ENCODE data around the gene PPM1H. TPM values are rescaled to one million over a fixed set of nuclear protein-coding genes. Genes with fewer than 3 reads are reported as not detected.

PPM1H gene
- polyA plus RNA-seq, 1 experiment = 2.3 TPM

DNA sequence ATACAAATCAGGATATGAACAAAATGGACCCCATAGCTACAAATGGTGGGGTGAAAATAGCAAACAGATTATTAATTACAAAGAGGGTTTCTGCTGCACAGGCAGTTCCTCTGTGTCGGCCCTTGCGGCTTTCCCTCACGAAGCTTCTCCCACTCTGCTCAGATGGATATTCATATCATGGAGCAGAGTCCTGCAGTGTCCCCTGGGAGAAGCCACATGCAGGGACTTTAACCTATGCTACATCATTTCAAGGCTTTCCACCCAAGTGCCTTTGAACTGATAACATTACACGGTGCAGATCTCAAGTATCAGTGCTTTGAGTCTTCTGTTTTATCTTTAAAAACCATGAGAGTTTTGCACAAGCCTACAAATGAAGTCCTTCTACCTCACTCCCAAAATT, 229.1 kb downstream of the PPM1H start:
- no peak for DNase-seq (ENCODE audit: low read depth)
- Histone ChIP-seq H3K36me3 (ENCODE audit: control insufficient read depth, insufficient read depth, low read length) (no peaks in the 10 kb centered on the region), H3K27me3 (ENCODE audit: control insufficient read depth, insufficient read depth, low read length) (no peaks in the 10 kb centered on the region), H3K4me3 (ENCODE audit: low read depth, low read length) (no peak overlapping the region)
- ChIA-PET CTCF (interaction anchor here (1.1 to 1.9 kb wide), 2 partner anchors 9 to 77 kb away, joined by 3 to 5 read pairs; no protein-coding TSS in a partner anchor), POLR2A (no interaction called here)
- TF ChIP-seq, protein P1, sequence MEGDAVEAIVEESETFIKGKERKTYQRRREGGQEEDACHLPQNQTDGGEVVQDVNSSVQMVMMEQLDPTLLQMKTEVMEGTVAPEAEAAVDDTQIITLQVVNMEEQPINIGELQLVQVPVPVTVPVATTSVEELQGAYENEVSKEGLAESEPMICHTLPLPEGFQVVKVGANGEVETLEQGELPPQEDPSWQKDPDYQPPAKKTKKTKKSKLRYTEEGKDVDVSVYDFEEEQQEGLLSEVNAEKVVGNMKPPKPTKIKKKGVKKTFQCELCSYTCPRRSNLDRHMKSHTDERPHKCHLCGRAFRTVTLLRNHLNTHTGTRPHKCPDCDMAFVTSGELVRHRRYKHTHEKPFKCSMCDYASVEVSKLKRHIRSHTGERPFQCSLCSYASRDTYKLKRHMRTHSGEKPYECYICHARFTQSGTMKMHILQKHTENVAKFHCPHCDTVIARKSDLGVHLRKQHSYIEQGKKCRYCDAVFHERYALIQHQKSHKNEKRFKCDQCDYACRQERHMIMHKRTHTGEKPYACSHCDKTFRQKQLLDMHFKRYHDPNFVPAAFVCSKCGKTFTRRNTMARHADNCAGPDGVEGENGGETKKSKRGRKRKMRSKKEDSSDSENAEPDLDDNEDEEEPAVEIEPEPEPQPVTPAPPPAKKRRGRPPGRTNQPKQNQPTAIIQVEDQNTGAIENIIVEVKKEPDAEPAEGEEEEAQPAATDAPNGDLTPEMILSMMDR (IDR thresholded peaks at IDR 0.05; ENCODE audit: insufficient read depth, low read depth, low read length) = no peak

DNA sequence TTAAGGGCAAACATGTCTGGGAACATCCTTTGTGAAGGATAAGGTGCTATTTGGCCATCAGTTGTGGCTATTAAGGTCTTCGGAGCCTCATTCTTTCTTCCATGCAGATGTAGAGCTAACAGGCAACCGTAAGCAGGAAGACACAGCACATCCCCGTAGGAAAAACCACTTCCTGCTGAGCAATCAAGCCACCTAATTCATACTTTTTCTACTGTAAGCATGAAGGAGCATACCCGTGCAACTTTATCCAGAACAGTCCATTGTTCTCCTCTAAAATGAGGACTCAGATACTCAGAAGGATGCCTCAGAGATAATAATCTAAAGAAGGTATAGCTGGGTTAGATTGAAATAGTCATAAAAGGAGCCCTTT, 232.0 kb downstream of the PPM1H start:
- no peak for DNase-seq (ENCODE audit: low read depth)
- Histone ChIP-seq H3K27me3 (ENCODE audit: control insufficient read depth, insufficient read depth, low read length) (no peaks in the 10 kb centered on the region), H3K4me3 (ENCODE audit: low read depth, low read length) (no peak overlapping the region), H3K36me3 (ENCODE audit: control insufficient read depth, insufficient read depth, low read length) (no peaks in the 10 kb centered on the region)
- ChIA-PET POLR2A (interaction anchor here (0.6 to 0.8 kb wide), 2 partner anchors 8 to 63 kb away, joined by 4 to 5 read pairs; no protein-coding TSS in a partner anchor), CTCF (interaction anchor here (1.0 to 3.4 kb wide), 6 partner anchors 10 to 121 kb away, joined by 3 to 9 read pairs (median 4); no protein-coding TSS in a partner anchor)
- TF ChIP-seq, protein P1 (IDR thresholded peaks at IDR 0.05; ENCODE audit: insufficient read depth, low read depth, low read length) = no peak

DNA sequence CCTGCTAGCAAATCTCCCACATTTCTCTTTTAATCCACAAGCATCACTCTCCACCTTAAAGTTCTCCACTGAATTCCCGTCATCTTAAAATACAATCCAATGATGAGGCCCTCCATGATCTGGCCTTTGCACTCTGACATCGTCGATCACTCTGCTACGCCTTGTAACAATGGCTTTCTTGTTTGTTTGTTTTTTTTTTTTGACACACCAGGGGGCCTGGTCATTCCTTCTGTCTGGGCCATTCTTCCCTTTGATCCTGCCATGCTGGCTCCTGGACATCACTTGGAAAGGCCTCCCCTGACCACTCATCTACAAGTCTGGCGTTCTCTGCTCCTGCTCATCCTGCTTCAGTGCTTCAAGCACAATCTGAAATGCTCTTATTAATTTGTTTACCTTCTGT, 233.5 kb downstream of the PPM1H start:
- Histone ChIP-seq H3K4me3 (ENCODE audit: low read depth, low read length) (no peak overlapping the region), H3K27me3 (ENCODE audit: control insufficient read depth, insufficient read depth, low read length) (no peaks in the 10 kb centered on the region), H3K36me3 (ENCODE audit: control insufficient read depth, insufficient read depth, low read length) (no peaks in the 10 kb centered on the region)
- CTCF ChIA-PET = interaction anchor here (3.4 kb wide), 1 partner anchor 93 kb away, joined by 9 read pairs; no protein-coding TSS in a partner anchor
- no peak for DNase-seq (ENCODE audit: low read depth)
- TF ChIP-seq, protein P1 (IDR thresholded peaks at IDR 0.05; ENCODE audit: insufficient read depth, low read depth, low read length) = no peak
- POLR2A ChIA-PET = no interaction called here

DNA sequence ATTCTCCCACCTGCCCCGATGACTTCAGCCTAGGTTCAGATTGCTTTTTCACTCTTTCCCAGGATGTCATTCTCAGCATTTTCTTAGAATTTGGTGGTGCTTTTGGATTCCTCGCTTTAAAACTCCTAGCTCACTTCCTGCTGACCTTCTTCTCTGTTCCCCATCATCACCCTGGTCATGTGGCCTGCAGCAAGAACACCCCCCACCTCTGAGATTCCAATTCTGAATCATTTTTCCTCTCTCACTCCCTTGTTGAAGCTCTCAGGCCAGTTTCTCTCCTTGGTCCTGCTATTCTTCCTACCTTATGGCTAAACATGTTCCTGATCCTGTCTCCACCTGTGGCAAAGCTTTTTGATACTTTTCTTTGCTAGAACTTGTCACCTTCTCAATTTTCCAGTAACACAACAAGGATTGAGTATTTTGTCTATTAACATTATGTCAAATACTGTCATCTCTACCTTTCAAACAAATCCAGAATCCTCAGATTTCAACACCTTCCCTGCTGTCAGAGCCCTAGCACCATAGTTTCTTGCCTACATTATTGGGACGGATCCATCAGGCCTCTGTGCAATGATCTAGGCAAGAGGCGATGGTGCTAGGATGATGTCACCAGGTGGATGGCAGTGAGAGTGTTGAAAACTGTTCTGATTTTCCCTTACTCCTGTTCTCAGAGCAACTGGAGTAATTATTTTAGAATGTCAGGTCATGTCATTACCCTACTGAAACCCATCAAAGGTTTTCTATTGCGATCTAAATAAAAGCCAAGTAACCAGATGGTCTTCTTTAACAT, 234.7 kb downstream of the PPM1H start:
- DNase-seq (ENCODE audit: low read depth) = no peak

DNA sequence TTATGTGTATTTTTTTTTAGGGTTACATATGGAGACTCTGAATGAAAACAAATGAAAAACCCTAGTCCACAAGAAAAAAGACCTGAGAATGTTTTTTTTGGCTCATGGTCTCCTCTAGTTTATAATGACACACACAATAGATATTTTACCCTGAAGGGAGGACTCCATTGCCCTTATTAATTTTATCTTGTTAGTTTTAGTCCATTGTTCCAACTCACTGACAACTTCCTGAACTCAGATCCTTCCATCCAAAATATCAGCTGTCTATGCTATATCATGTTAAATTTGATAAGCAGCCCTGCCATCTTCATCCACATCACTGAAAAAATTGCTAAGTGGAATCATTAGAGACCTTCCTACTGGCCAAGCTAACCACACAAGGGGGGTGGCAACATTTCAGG, 236.2 kb downstream of the PPM1H start:
- no peak for DNase-seq (ENCODE audit: low read depth)
- no peak overlapping the region for H3K4me3 ChIP-seq (ENCODE audit: low read depth, low read length)
- CTCF ChIA-PET = interaction anchor here (1.1 to 1.3 kb wide), 3 partner anchors 26 to 96 kb away, joined by 3 to 4 read pairs (median 3); no protein-coding TSS in a partner anchor
- no peaks in the 10 kb centered on the region for H3K27me3 ChIP-seq (ENCODE audit: control insufficient read depth, insufficient read depth, low read length)
- TF ChIP-seq, protein P1 (IDR thresholded peaks at IDR 0.05; ENCODE audit: insufficient read depth, low read depth, low read length) = no peak
- no peaks in the 10 kb centered on the region for H3K36me3 ChIP-seq (ENCODE audit: control insufficient read depth, insufficient read depth, low read length)
- POLR2A ChIA-PET = no interaction called here

More for the DNA sequence above, 234.7 kb downstream of the PPM1H start:
- TF ChIP-seq, protein P1 (IDR thresholded peaks at IDR 0.05; ENCODE audit: insufficient read depth, low read depth, low read length) = no peak
- POLR2A ChIA-PET = no interaction called here
- CTCF ChIA-PET = interaction anchor here (0.8 to 1.3 kb wide), 2 partner anchors 10 to 24 kb away, joined by 3 to 4 read pairs; no protein-coding TSS in a partner anchor
- no peaks in the 10 kb centered on the region for H3K36me3 ChIP-seq (ENCODE audit: control insufficient read depth, insufficient read depth, low read length)
- H3K4me3 ChIP-seq (ENCODE audit: low read depth, low read length) = no peak overlapping the region
- H3K27me3 ChIP-seq (ENCODE audit: control insufficient read depth, insufficient read depth, low read length) = no peaks in the 10 kb centered on the region

All from BJ (cell line).